A549 treated with CORT108297 at 1 μM for 4 hours (cell line): Measurements from ENCODE around the gene OR2S2. TPM values are rescaled to one million over a fixed set of nuclear protein-coding genes. Genes with fewer than 3 reads are reported as not detected.

ENCODE experiments used
- total RNA-seq: library from RNA; stranded (reverse); fragments of 200-300 nt; extraction: Qiagen RNA extraction; gene quantifications from 5 replicates; pipeline ENCODE4 v1.2.3, GENCODE V29; 2022

The OR2S2 gene
- not detected in 5 replicates for total RNA-seq

GRCh38 chr9:35958104-35958837 is at the start of gene OR2S2:
Gene OR2S2, minus strand, starts transcription at chr9:35958154. Its CDS starts 56 bp downstream, at chr9:35958098.

GRCh38 chr9:35909274-35909673 is 48.7 kb downstream of the OR2S2 start, which contains the start of gene SPAAR:
Gene SPAAR, plus strand, starts transcription at chr9:35909490. Its CDS starts 974 bp downstream, at chr9:35910464.

Other genes starting within 250 kb of the OR2S2 start
- 110 to 135 TPM (median 123 TPM) in 5 replicates for gene TLN1, start 226.0 kb downstream of the OR2S2 start, total RNA-seq
- 58.6 to 69.3 TPM (median 61.3 TPM) in 5 replicates for gene CREB3, start 225.5 kb downstream of the OR2S2 start, total RNA-seq
- 27.4 to 38.0 TPM (median 34.1 TPM) in 5 replicates for gene GBA2, start 208.9 kb downstream of the OR2S2 start, total RNA-seq
- gene RGP1, start 208.9 kb downstream of the OR2S2 start, total RNA-seq, result 12.8 to 17.3 TPM (median 15.8 TPM) in 5 replicates
- gene MSMP, start 203.9 kb downstream of the OR2S2 start, total RNA-seq, result 0.30 to 0.48 TPM (median 0.36 TPM) in 3 of 5 replicates, not detected in the others
- 4.6 to 7.4 TPM (median 6.1 TPM) in 5 replicates for gene NPR2, start 166.6 kb downstream of the OR2S2 start, total RNA-seq
- 0.44 to 0.64 TPM (median 0.58 TPM) in 5 replicates for gene SPAG8, start 145.9 kb downstream of the OR2S2 start, total RNA-seq
- gene HINT2, start 143.1 kb downstream of the OR2S2 start, total RNA-seq, result 69.8 to 110 TPM (median 103 TPM) in 5 replicates
- gene FAM221B, start 129.4 kb downstream of the OR2S2 start, total RNA-seq, result not detected in 5 replicates
- gene TMEM8B, start 128.9 kb downstream of the OR2S2 start, total RNA-seq, result 2.5 to 3.7 TPM (median 3.4 TPM) in 5 replicates
- not detected in 5 replicates for gene OR13J1, start 87.8 kb downstream of the OR2S2 start, total RNA-seq
- gene HRCT1, start 52.0 kb downstream of the OR2S2 start, total RNA-seq, result 0.12 to 0.38 TPM (median 0.23 TPM) in 5 replicates
- gene SPAAR, start 48.7 kb downstream of the OR2S2 start, total RNA-seq, result 0.07 TPM in 1 of 5 replicates, not detected in the others
- gene RECK, start 78.8 kb upstream of the OR2S2 start, total RNA-seq, result 5.6 to 6.9 TPM (median 5.7 TPM) in 5 replicates
- 8.5 to 12.1 TPM (median 10.4 TPM) in 5 replicates for gene GLIPR2, start 178.6 kb upstream of the OR2S2 start, total RNA-seq
- 0.05 TPM in 1 of 5 replicates, not detected in the others for gene CCIN, start 211.2 kb upstream of the OR2S2 start, total RNA-seq
- gene CLTA, start 232.8 kb upstream of the OR2S2 start, total RNA-seq, result 335 to 441 TPM (median 388 TPM) in 5 replicates